Adrenal gland (tissue), 5 donors: Measurements from ENCODE around the gene GRIK1.

ENCODE experiments used
- CTCF ChIP-seq, 6 experiments: fragments of 450-650 bp in 4 of 6; fragments of 200-600 bp in 2 of 6; sonication (generic) in 1 of 6; IDR thresholded peaks; 1 replicate in 5 of 6; 2 replicates in 1 of 6; pipeline versions ENCODE4 v1.5.1 to v1.8.0; 2016 to 2021; ENCODE audit warnings: antibody characterized with exemption in 6 of 6, mild to moderate bottlenecking in 2 of 6, moderate library complexity in 1 of 6
- POLR2A ChIP-seq, 2 donors: fragments of 450-650 bp; IDR thresholded peaks; one replicate each; pipeline ENCODE4 v1.6.1; 2017; ENCODE audit warnings: antibody characterized with exemption in 2 of 2, mild to moderate bottlenecking in 2 of 2, moderate library complexity in 1 of 2
- donor health status: DM: no; HTN: no; CAD: no.

DNA sequence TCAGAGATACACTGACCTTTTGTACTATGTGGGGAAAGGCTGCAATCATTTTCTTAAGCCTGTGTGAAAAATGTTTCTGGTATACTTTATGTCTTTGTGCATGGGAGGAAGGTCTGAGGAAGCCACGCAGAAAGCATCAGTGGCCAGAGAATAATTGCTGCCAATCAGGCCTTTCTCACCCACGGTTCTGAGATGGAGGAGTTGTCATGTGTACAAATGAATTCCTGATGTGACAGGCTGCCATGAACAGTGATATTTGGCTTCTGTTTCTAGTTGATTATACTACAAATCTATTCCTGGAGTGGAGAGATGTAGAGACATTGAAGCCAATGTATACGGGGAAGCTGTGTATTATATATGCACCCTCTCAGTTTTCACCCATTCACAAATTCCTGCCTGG, 142.6 kb downstream of the GRIK1 start:
- TF ChIP-seq CTCF (IDR thresholded peaks at IDR 0.05) (no peak), POLR2A (IDR thresholded peaks at IDR 0.05) (no peak)
